IPS-20b (cell line): ENCODE measurements around the gene TFAM.

Experiments
- H3K27ac ChIP-seq: one replicate; pipeline ENCODE4 v1.5.1; 2013; ENCODE audit warnings: low read length
- H3K27me3 ChIP-seq: 2 replicates; pipeline ENCODE4 v1.6.1; 2013; ENCODE audit warnings: mild to moderate bottlenecking, low read length, inconsistent platforms; ENCODE audit not compliant: insufficient read depth
- H3K36me3 ChIP-seq: 2 replicates; pipeline ENCODE4 v1.6.1; 2013; ENCODE audit warnings: low read depth, mild to moderate bottlenecking, inconsistent platforms, low read length, moderate library complexity; ENCODE audit not compliant: insufficient read depth
- H3K4me1 ChIP-seq: 2 replicates; pipeline ENCODE4 v1.6.1; 2013; ENCODE audit warnings: mild to moderate bottlenecking, control low read depth, inconsistent platforms, low read length, moderate library complexity; ENCODE audit not compliant: insufficient read depth
- H3K4me3 ChIP-seq: 2 replicates; pipeline ENCODE4 v1.5.1; 2013; ENCODE audit warnings: mild to moderate bottlenecking, low read length, inconsistent platforms
- H3K9ac ChIP-seq: 2 replicates; pipeline ENCODE4 v1.6.1; 2013; ENCODE audit warnings: low read depth, mild to moderate bottlenecking, inconsistent platforms, low read length, moderate library complexity
- H3K9me3 ChIP-seq: 2 replicates; pipeline ENCODE4 v1.6.1; 2013; ENCODE audit warnings: mild to moderate bottlenecking, low read depth, low read length, inconsistent platforms; ENCODE audit not compliant: insufficient read depth

TFAM gene

GRCh38 chr10:58384999-58385783 lies at the start of gene TFAM:
Gene TFAM, plus strand, starts transcription at chr10:58385410. Its CDS starts 138 bp downstream, at chr10:58385548.
- peaks cover 6% of the 10 kb centered on the region; the same call in 1 of the 2 replicates for H3K4me1 ChIP-seq
- H3K9me3 ChIP-seq: no peaks in the 10 kb centered on the region
- peaks cover 9% of the 10 kb centered on the region for H3K27me3 ChIP-seq
- peak within 1 kb of the TSS; percentile 94 for H3K27ac ChIP-seq
- peak within 1 kb of the TSS; percentile 87 for H3K4me3 ChIP-seq
- H3K9ac ChIP-seq: peak within 1 kb of the TSS; percentile 98
- H3K36me3 ChIP-seq: peaks cover 38% of the 10 kb centered on the region

GRCh38 chr10:58336242-58336641 lies 49.0 kb upstream of the TFAM start:
- Histone ChIP-seq H3K9me3 (no peaks in the 10 kb centered on the region), H3K4me3 (peak overlapping the region; percentile 84), H3K27me3 (no peaks in the 10 kb centered on the region), H3K9ac (no peak overlapping the region), H3K27ac (no peak overlapping the region), H3K4me1 (no peaks in the 10 kb centered on the region; the same call in 1 of the 2 replicates), H3K36me3 (no peaks in the 10 kb centered on the region)

- H3K27me3 ChIP-seq: no peaks in the 10 kb centered on the region
Observed at GRCh38 chr10:58341422-58341821, 43.8 kb upstream of the TFAM start.

DNA sequence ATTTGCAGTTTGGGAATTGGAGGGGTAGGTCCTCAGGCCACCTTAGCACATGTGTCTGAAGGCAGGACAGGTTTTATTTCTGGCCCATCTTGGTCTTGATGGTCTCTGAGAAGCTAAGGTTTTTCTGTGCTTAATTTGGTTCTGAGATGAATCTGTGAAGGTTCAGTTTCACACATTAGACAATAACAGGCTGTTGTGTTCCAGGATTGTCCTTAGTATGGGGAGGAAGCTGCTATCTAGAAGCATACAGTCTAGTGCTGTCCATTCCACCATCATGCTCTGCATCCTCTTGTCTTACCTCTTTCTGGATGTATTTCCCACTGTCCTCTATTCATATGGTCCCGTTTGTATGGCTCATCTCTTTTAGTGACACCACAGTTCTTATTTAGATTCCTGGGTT lies 43.3 kb upstream of the TFAM start:
- no peak overlapping the region for H3K9ac ChIP-seq
- H3K4me1 ChIP-seq: no peaks in the 10 kb centered on the region; the same call in 1 of the 2 replicates
- H3K27ac ChIP-seq: no peak overlapping the region
- no peaks in the 10 kb centered on the region for H3K36me3 ChIP-seq
- H3K27me3 ChIP-seq: no peaks in the 10 kb centered on the region
- no peaks in the 10 kb centered on the region for H3K9me3 ChIP-seq
- no peak overlapping the region for H3K4me3 ChIP-seq

More at GRCh38 chr10:58341422-58341821, 43.8 kb upstream of the TFAM start:
- no peaks in the 10 kb centered on the region for H3K9me3 ChIP-seq
- no peaks in the 10 kb centered on the region for H3K36me3 ChIP-seq
- H3K27ac ChIP-seq: no peak overlapping the region
- no peaks in the 10 kb centered on the region; the same call in 1 of the 2 replicates for H3K4me1 ChIP-seq
- H3K9ac ChIP-seq: no peak overlapping the region
- H3K4me3 ChIP-seq: no peak overlapping the region

DNA sequence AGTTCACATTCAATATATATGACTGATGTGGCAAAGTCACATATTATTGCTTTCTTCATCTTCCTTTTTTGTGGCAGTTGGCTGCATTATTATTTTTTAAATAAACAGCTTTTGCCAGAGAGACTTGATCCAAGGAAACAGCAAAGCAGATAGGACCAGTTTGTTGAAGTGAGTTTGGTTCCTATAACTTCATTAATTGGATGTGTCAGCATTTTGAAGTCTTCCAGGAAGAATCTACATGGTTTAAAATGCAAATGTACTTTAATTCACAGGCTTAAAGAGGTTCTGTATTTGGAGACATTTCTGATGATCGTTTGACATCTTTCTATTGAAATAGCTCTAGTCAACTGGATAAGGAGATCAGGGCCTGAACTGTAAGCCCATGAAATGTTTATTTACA lies 37.2 kb upstream of the TFAM start:
- H3K4me1 ChIP-seq: peaks cover 14% of the 10 kb centered on the region

GRCh38 chr10:58348571-58349033 lies 36.6 kb upstream of the TFAM start:
- no peaks in the 10 kb centered on the region for H3K27me3 ChIP-seq
- peak overlapping the region; percentile 2; the same call in 1 of the 2 replicates for H3K4me3 ChIP-seq
- H3K36me3 ChIP-seq: no peaks in the 10 kb centered on the region
- H3K9ac ChIP-seq: no peak overlapping the region
- peaks cover 14% of the 10 kb centered on the region for H3K4me1 ChIP-seq
- no peak overlapping the region for H3K27ac ChIP-seq
- H3K9me3 ChIP-seq: no peaks in the 10 kb centered on the region

More for the DNA sequence above, 37.2 kb upstream of the TFAM start:
- Histone ChIP-seq H3K9ac (no peak overlapping the region), H3K36me3 (no peaks in the 10 kb centered on the region), H3K27ac (no peak overlapping the region), H3K9me3 (no peaks in the 10 kb centered on the region), H3K27me3 (no peaks in the 10 kb centered on the region), H3K4me3 (no peak overlapping the region)

- H3K27me3 ChIP-seq: no peaks in the 10 kb centered on the region
- peaks cover 14% of the 10 kb centered on the region for H3K4me1 ChIP-seq
- H3K4me3 ChIP-seq: no peak overlapping the region
- no peak overlapping the region for H3K9ac ChIP-seq
- no peaks in the 10 kb centered on the region for H3K9me3 ChIP-seq
- no peaks in the 10 kb centered on the region for H3K36me3 ChIP-seq
- no peak overlapping the region for H3K27ac ChIP-seq
Observed at GRCh38 chr10:58350023-58350422, 35.2 kb upstream of the TFAM start.

DNA sequence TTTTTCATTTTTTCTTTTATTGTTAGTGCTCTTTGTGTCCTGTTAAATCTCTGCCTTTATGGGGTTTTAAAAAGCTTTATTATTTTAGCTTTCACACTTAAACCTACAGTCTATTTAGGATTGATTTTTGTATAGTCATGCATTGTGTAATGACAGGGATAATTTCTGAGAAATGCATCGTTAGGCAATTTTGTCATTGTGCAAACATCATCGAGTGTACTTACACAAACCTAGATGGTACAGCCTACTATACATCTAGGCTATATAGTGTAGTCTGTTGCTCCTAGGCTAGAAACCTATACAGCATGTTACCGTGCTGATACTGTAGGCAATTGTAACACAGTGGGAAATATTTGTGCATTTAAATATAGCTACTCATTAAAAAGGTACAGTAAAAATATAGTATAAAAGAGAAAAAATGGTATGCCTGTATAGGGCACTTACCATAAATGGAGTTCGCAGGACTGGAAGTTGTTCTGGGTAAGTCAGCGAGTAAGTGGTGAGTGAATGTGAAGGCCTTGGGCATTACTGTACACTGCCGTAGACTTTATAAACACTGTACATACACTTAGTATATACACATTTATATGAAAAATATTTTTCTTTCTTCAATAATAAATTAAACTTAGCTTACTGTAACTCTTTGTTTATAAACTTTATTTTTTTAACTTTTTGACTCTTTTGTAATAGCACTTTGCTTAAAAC lies 34.4 kb upstream of the TFAM start:
- H3K9ac ChIP-seq: no peak overlapping the region
- H3K4me1 ChIP-seq: peaks cover 14% of the 10 kb centered on the region
- no peaks in the 10 kb centered on the region for H3K27me3 ChIP-seq
- no peaks in the 10 kb centered on the region for H3K9me3 ChIP-seq
- H3K4me3 ChIP-seq: no peak overlapping the region
- no peaks in the 10 kb centered on the region for H3K36me3 ChIP-seq
- no peak overlapping the region for H3K27ac ChIP-seq

DNA sequence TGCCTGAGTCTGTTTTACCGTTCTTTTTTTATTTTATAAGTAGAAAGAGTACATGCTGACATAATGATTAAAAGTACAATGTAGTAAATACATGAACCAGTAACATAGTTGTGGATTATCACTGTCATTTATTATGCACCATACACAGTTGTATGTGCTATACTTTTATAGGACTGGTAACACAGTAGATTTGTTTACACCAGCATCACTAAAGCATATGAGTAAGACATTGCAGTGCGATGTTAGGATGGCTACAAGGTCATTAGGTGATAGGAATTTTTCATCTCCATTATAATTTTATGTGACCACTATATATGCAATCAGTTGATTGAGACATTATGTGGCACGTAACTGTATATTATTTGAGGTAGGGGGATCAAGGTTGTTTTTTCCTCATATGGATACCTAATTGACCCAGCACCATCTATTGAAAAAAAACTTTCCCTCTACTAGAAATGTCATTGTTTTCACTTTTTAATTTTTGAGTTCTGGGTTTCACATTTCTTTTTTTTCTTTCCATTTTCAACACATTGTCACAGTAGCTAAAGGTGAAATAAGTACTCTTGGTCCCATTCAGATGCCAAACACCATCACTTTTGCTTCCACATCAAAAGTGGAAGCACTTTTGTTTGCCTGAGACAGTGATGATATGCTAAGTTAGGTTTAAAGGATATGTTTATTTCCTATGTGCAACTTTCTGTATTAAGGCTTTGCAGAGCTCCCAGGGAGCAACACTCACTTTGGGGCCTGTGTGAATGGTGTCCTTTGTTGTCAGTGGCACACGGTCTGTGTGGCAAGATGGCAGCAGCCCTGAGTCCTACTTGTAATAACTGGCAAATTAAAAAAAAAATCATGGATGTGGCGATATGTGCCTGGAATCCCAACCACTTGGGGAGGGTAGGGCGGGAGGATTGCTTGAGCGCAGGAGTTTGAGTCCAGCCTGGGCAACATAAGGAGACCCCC lies 33.3 kb upstream of the TFAM start:
- H3K4me1 ChIP-seq: peaks cover 14% of the 10 kb centered on the region
- no peaks in the 10 kb centered on the region for H3K27me3 ChIP-seq
- no peak overlapping the region for H3K9ac ChIP-seq
- H3K4me3 ChIP-seq: no peak overlapping the region
- H3K27ac ChIP-seq: no peak overlapping the region
- H3K36me3 ChIP-seq: no peaks in the 10 kb centered on the region
- no peaks in the 10 kb centered on the region for H3K9me3 ChIP-seq

GRCh38 chr10:58352956-58353610 lies 32.1 kb upstream of the TFAM start:
- no peaks in the 10 kb centered on the region for H3K36me3 ChIP-seq
- H3K9ac ChIP-seq: no peak overlapping the region
- no peaks in the 10 kb centered on the region for H3K27me3 ChIP-seq
- no peaks in the 10 kb centered on the region for H3K9me3 ChIP-seq
- H3K4me3 ChIP-seq: no peak overlapping the region
- no peak overlapping the region for H3K27ac ChIP-seq
- H3K4me1 ChIP-seq: peaks cover 14% of the 10 kb centered on the region

DNA sequence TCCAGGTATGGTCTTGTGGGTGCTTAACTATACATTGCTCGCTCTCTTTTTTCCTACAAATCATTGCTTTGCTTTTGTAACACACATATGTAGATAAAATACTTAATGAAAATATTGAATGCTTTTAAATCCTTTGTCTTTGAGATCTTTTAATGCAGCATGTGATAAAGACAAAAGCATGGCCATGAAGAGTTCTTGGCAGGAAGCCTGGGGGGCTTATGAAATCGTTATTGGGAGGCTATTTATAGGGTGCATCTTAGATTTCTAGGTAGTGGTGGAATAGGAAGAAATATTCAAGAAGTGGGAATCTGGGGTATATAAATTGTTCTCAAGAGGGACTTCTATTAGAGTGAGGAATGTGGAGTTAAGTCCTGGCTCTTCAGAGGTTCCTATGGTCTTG lies 28.5 kb upstream of the TFAM start:
- no peaks in the 10 kb centered on the region for H3K27me3 ChIP-seq
- H3K9me3 ChIP-seq: no peaks in the 10 kb centered on the region
- H3K9ac ChIP-seq: no peak overlapping the region
- H3K4me3 ChIP-seq: no peak overlapping the region
- no peaks in the 10 kb centered on the region for H3K4me1 ChIP-seq
- no peak overlapping the region for H3K27ac ChIP-seq
- peaks cover 7% of the 10 kb centered on the region for H3K36me3 ChIP-seq
